Measurements from ENCODE around the gene KDELR3.

GRCh38 chr22:38504731-38505540 lies 37.0 kb downstream of the KDELR3 start:
- TF ChIP-seq CTCF (IDR thresholded peaks at IDR 0.05): no peak
- no peak for TF ChIP-seq ZFX (IDR thresholded peaks at IDR 0.05; ENCODE audit: borderline replicate concordance)

Data from 22Rv1 (cell line).